Endothelial cell (in vitro differentiated cells): ENCODE results near the gene PYDC1. TPM values are rescaled to one million over a fixed set of nuclear protein-coding genes. Genes with fewer than 3 reads are reported as not detected.

ENCODE experiments used
- DNase-seq: peaks from one replicate; pipeline ENCODE4 v3.0.0; 2021; ENCODE audit warnings: low spot score
- H3K27ac Mint-ChIP-seq: one replicate; pipeline ENCODE4 v1.8.0; 2021; ENCODE audit warnings: mixed read lengths, inconsistent platforms; ENCODE audit not compliant: unreplicated experiment
- H3K27me3 Mint-ChIP-seq: one replicate; pipeline ENCODE4 v1.8.0; 2021; ENCODE audit warnings: mild to moderate bottlenecking, moderate library complexity, mixed read lengths, inconsistent platforms; ENCODE audit not compliant: unreplicated experiment
- H3K36me3 Mint-ChIP-seq: one replicate; pipeline ENCODE4 v1.8.0; 2021; ENCODE audit warnings: mild to moderate bottlenecking, low read depth, mixed read lengths, inconsistent platforms; ENCODE audit not compliant: unreplicated experiment
- H3K4me1 Mint-ChIP-seq: one replicate; pipeline ENCODE4 v1.8.0; 2021; ENCODE audit warnings: mild to moderate bottlenecking, mixed read lengths, inconsistent platforms; ENCODE audit not compliant: unreplicated experiment
- H3K4me3 Mint-ChIP-seq: one replicate; pipeline ENCODE4 v1.8.0; 2021; ENCODE audit warnings: mild to moderate bottlenecking, mixed read lengths, inconsistent platforms; ENCODE audit not compliant: unreplicated experiment
- H3K9me3 Mint-ChIP-seq: one replicate; pipeline ENCODE4 v1.8.0; 2021; ENCODE audit warnings: mixed read lengths, inconsistent platforms; ENCODE audit not compliant: unreplicated experiment
- total RNA-seq: library from RNA; stranded (reverse); fragmentation: NEBNext Ultra II Directional; extraction: Animal tissue kit (Norgen Biotek cat#: 25700); gene quantifications from one replicate; pipeline ENCODE4 v1.2.1, GENCODE V29; 2021; ENCODE audit not compliant: unreplicated experiment
- TF ChIP-seq, protein P1 (sequence below): fragments of 200-600 bp; sonication (generic); IDR thresholded peaks from one replicate; pipeline ENCODE4 v1.5.0; 2021; ENCODE audit warnings: antibody characterized with exemption; ENCODE audit not compliant: unreplicated experiment

The PYDC1 gene
- total RNA-seq, 1 donor from 2014 or later: not detected

GRCh38 chr16:31223044-31223443 is 6.1 kb upstream of the PYDC1 start:
- Mint-ChIP-seq H3K9me3 (no peaks in the 10 kb centered on the region), H3K27ac (no peak overlapping the region), H3K4me3 (no peak overlapping the region), H3K36me3 (no peaks in the 10 kb centered on the region), H3K4me1 (no peaks in the 10 kb centered on the region), H3K27me3 (peaks cover 10% of the 10 kb centered on the region)
- no peak for DNase-seq
- TF ChIP-seq, protein P1, sequence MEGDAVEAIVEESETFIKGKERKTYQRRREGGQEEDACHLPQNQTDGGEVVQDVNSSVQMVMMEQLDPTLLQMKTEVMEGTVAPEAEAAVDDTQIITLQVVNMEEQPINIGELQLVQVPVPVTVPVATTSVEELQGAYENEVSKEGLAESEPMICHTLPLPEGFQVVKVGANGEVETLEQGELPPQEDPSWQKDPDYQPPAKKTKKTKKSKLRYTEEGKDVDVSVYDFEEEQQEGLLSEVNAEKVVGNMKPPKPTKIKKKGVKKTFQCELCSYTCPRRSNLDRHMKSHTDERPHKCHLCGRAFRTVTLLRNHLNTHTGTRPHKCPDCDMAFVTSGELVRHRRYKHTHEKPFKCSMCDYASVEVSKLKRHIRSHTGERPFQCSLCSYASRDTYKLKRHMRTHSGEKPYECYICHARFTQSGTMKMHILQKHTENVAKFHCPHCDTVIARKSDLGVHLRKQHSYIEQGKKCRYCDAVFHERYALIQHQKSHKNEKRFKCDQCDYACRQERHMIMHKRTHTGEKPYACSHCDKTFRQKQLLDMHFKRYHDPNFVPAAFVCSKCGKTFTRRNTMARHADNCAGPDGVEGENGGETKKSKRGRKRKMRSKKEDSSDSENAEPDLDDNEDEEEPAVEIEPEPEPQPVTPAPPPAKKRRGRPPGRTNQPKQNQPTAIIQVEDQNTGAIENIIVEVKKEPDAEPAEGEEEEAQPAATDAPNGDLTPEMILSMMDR: no peak

- H3K27me3 Mint-ChIP-seq: peaks cover 10% of the 10 kb centered on the region
- H3K36me3 Mint-ChIP-seq: no peaks in the 10 kb centered on the region
- no peaks in the 10 kb centered on the region for H3K9me3 Mint-ChIP-seq
- DNase-seq: no peak
- no peak overlapping the region for H3K27ac Mint-ChIP-seq
- peaks cover 4% of the 10 kb centered on the region for H3K4me1 Mint-ChIP-seq
- TF ChIP-seq, protein P1: no peak
- no peak overlapping the region for H3K4me3 Mint-ChIP-seq
Observed at GRCh38 chr16:31221357-31222160, 4.6 kb upstream of the PYDC1 start.

GRCh38 chr16:31219154-31219741 is 2.3 kb upstream of the PYDC1 start:
- Mint-ChIP-seq H3K9me3 (no peaks in the 10 kb centered on the region), H3K27me3 (peaks cover 17% of the 10 kb centered on the region), H3K4me1 (peaks cover 11% of the 10 kb centered on the region), H3K36me3 (no peaks in the 10 kb centered on the region), H3K27ac (no peak overlapping the region), H3K4me3 (no peak overlapping the region)
- no peak for DNase-seq
- TF ChIP-seq, protein P1: no peak

- Mint-ChIP-seq H3K9me3 (no peaks in the 10 kb centered on the region), H3K36me3 (no peaks in the 10 kb centered on the region), H3K4me1 (peaks cover 13% of the 10 kb centered on the region), H3K4me3 (peak overlapping the region; percentile 31), H3K27ac (no peak overlapping the region), H3K27me3 (peaks cover 19% of the 10 kb centered on the region)
- TF ChIP-seq, protein P1: no peak
- no peak for DNase-seq
Observed at GRCh38 chr16:31217136-31217530, 198 bp upstream of the PYDC1 start.
